ENCODE measurements around the gene PRELID2. TPM values are rescaled to one million over a fixed set of nuclear protein-coding genes. Genes with fewer than 3 reads are reported as not detected.
A peak's percentile ranks its signal among the peaks of the same experiment; 100 is the strongest.

Gene PRELID2
- polyA plus RNA-seq, 3 donors: 0.77 to 2.0 (median 1.5) TPM

GRCh38 chr5:145818604-145819003 is 16.5 kb downstream of the PRELID2 start:
- Histone ChIP-seq H3K4me3 (replicated peaks in 1 of 3; ENCODE audit: low read depth in 2 of 3, low read length in 3 of 3) (no peak overlapping the region), H3K9me3 (replicated peaks in 1 of 2; ENCODE audit: control insufficient read depth in 1 of 2, insufficient read depth in 1 of 2, low read length in 2 of 2) (no peaks in the 10 kb centered on the region), H3K4me1 (ENCODE audit: control insufficient read depth in 1 of 2, insufficient read depth in 2 of 2, low read length in 2 of 2) (no peaks in the 10 kb centered on the region), H3K27ac (ENCODE audit: low read depth in 1 of 2, low read length in 2 of 2) (no peak overlapping the region), H2AFZ (ENCODE audit: insufficient read depth, low read depth, low read length, poor library complexity, severe bottlenecking) (no peak overlapping the region), H3K27me3 (ENCODE audit: control insufficient read depth in 2 of 2, insufficient read depth in 2 of 2, low read length in 2 of 2) (no peaks in the 10 kb centered on the region), H3K79me2 (ENCODE audit: insufficient read depth, low read length) (no peaks in the 10 kb centered on the region), H4K20me1 (ENCODE audit: insufficient read depth, low read length) (no peaks in the 10 kb centered on the region), H3K36me3 (replicated peaks in 1 of 2; ENCODE audit: control insufficient read depth in 1 of 2, insufficient read depth in 2 of 2, low read length in 2 of 2) (no peaks in the 10 kb centered on the region), H3K4me2 (replicated peaks; ENCODE audit: extremely low read depth, low read length, poor library complexity, severe bottlenecking) (no peak overlapping the region), H3K9ac (ENCODE audit: insufficient read depth, low read length, poor library complexity, severe bottlenecking) (no peak overlapping the region)
- WGBS (ENCODE audit: insufficient coverage): 100% methylated on average over 1 of the region's 4 CpGs
- Mint-ChIP-seq H3K27ac (peak overlapping the region in 1 of 7 donors; percentile 19), H3K4me3 (no peak overlapping the region), H3K4me1 (no peaks in the 10 kb centered on the region), H3K27me3 (ENCODE audit: low read depth in 3 of 3) (peaks cover 0 to 2% (median 0%) of the 10 kb centered on the region in 3 donors), H3K36me3 (peaks cover 5 to 10% of the 10 kb centered on the region in 2 donors), H3K9me3 (no peaks in the 10 kb centered on the region)
- DNase-seq: no peak
- TF ChIP-seq CTCF (IDR thresholded peaks at IDR 0.05): no peak
- intact Hi-C loops (cut with micrococcal nuclease): no loop called here

DNA sequence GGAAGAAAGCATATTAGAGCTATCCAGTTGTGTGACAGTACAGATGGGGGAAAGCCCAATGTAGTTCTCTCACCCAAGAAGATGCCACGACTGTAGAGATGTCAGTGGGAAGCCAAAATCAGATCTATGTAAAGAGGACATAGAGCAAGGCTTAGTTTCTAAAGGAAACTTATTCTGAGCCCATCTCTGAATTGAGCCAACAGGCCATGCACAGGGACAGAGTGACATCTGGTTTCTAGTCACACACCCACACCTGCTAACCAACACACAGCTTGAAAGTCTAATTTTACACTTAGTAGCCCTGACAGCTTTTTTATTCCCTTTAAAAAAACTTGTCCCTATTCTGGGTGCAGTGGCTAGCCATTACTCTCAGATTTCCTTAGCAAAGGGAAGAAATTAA is 22.3 kb downstream of the PRELID2 start:
- no peak overlapping the region for H3K27ac ChIP-seq (ENCODE audit: low read depth in 1 of 2, low read length in 2 of 2)
- no CpG with 5 or more reads among the region's 1 CpG for WGBS (ENCODE audit: insufficient coverage)
- no peaks in the 10 kb centered on the region for H3K27me3 ChIP-seq (ENCODE audit: control insufficient read depth in 2 of 2, insufficient read depth in 2 of 2, low read length in 2 of 2)
- no peaks in the 10 kb centered on the region for H3K4me1 ChIP-seq (ENCODE audit: control insufficient read depth in 1 of 2, insufficient read depth in 2 of 2, low read length in 2 of 2)
- intact Hi-C loops (cut with micrococcal nuclease): no loop called here
- peaks cover 0 to 5% of the 10 kb centered on the region in 2 donors for H3K36me3 ChIP-seq (replicated peaks in 1 of 2; ENCODE audit: control insufficient read depth in 1 of 2, insufficient read depth in 2 of 2, low read length in 2 of 2)
- DNase-seq: no peak
- no peak overlapping the region for H3K4me3 ChIP-seq (replicated peaks in 1 of 3; ENCODE audit: low read depth in 2 of 3, low read length in 3 of 3)
- H3K79me2 ChIP-seq (ENCODE audit: insufficient read depth, low read length): no peaks in the 10 kb centered on the region
- Mint-ChIP-seq H3K36me3 (peaks cover 8 to 17% of the 10 kb centered on the region in 2 donors), H3K4me3 (no peak overlapping the region), H3K27me3 (ENCODE audit: low read depth in 3 of 3) (no peaks in the 10 kb centered on the region), H3K4me1 (no peaks in the 10 kb centered on the region), H3K9me3 (peaks cover 0 to 2% (median 0%) of the 10 kb centered on the region in 7 donors), H3K27ac (peak overlapping the region in 1 of 7 donors; percentile 15)
- H2AFZ ChIP-seq (ENCODE audit: insufficient read depth, low read depth, low read length, poor library complexity, severe bottlenecking): no peak overlapping the region
- TF ChIP-seq CTCF (IDR thresholded peaks at IDR 0.05): no peak
- H3K4me2 ChIP-seq (replicated peaks; ENCODE audit: extremely low read depth, low read length, poor library complexity, severe bottlenecking): no peak overlapping the region
- H4K20me1 ChIP-seq (ENCODE audit: insufficient read depth, low read length): no peaks in the 10 kb centered on the region
- H3K9ac ChIP-seq (ENCODE audit: insufficient read depth, low read length, poor library complexity, severe bottlenecking): no peak overlapping the region
- H3K9me3 ChIP-seq (replicated peaks in 1 of 2; ENCODE audit: control insufficient read depth in 1 of 2, insufficient read depth in 1 of 2, low read length in 2 of 2): no peaks in the 10 kb centered on the region
